Endodermal cell (in vitro differentiated cells): ENCODE measurements around the gene PKP2. TPM values are rescaled to one million over a fixed set of nuclear protein-coding genes. Genes with fewer than 3 reads are reported as not detected.
"Not testable (repeated sequence)": the region's sequence is repeated elsewhere in the genome, so short reads cannot be mapped to it uniquely, and the experiment has no call there.

Experiments used
- DNase-seq: peaks from one replicate; pipeline ENCODE4 v3.0.0-alpha.2; 2017
- H3K27ac ChIP-seq: 2 replicates; pipeline ENCODE4 v1.5.1; 2013; ENCODE audit warnings: mild to moderate bottlenecking, low read depth, low read length, moderate library complexity
- H3K27me3 ChIP-seq: 2 replicates; pipeline ENCODE4 v1.6.1; 2013; ENCODE audit warnings: mild to moderate bottlenecking, low read length, moderate library complexity; ENCODE audit not compliant: insufficient read depth, control insufficient read depth, poor library complexity, severe bottlenecking
- H3K36me3 ChIP-seq: 2 replicates; pipeline ENCODE4 v1.7.0; 2013; ENCODE audit warnings: mild to moderate bottlenecking, low read length, moderate library complexity; ENCODE audit not compliant: control insufficient read depth, insufficient read depth
- H3K4me1 ChIP-seq: one replicate; pipeline ENCODE4 v1.7.0; 2013; ENCODE audit warnings: low read length; ENCODE audit not compliant: control insufficient read depth, insufficient read depth
- H3K4me3 ChIP-seq: 2 replicates; pipeline ENCODE4 v1.5.1; 2013; ENCODE audit warnings: mild to moderate bottlenecking, low read length, moderate library complexity
- H3K9ac ChIP-seq: 2 replicates; pipeline ENCODE4 v1.6.1; 2013; ENCODE audit warnings: mild to moderate bottlenecking, low read length, moderate library complexity; ENCODE audit not compliant: poor library complexity, severe bottlenecking; ENCODE audit errors: extremely low read depth
- H3K9me3 ChIP-seq: 2 replicates; pipeline ENCODE4 v1.6.1; 2013; ENCODE audit warnings: mild to moderate bottlenecking, low read length, moderate library complexity; ENCODE audit not compliant: control insufficient read depth
- H3K27ac Mint-ChIP-seq: 2 replicates; pipeline ENCODE4 v1.8.0; 2020; ENCODE audit warnings: mixed read lengths
- H3K27me3 Mint-ChIP-seq: 2 replicates; pipeline ENCODE4 v1.8.0; 2021; ENCODE audit warnings: mild to moderate bottlenecking, mixed read lengths; ENCODE audit not compliant: insufficient read depth
- H3K36me3 Mint-ChIP-seq: 2 replicates; pipeline ENCODE4 v1.8.0; 2020; ENCODE audit warnings: low read depth, mixed read lengths
- H3K4me1 Mint-ChIP-seq: 2 replicates; pipeline ENCODE4 v1.8.0; 2020; ENCODE audit warnings: mixed read lengths
- H3K4me3 Mint-ChIP-seq: 2 replicates; pipeline ENCODE4 v1.8.0; 2020; ENCODE audit warnings: mild to moderate bottlenecking, moderate library complexity, mixed read lengths
- H3K9me3 Mint-ChIP-seq: 2 replicates; pipeline ENCODE4 v1.8.0; 2020; ENCODE audit warnings: mild to moderate bottlenecking, mixed read lengths
- CTCF ChIP-seq: fragments of 200-600 bp; sonication (generic); conservative IDR thresholded peaks from 2 replicates; pipeline ENCODE4 v1.5.0; 2021; ENCODE audit warnings: antibody characterized with exemption, mild to moderate bottlenecking
- WGBS, 2 experiments: methylation state at CpG; one replicate each; pipeline versions ENCODE4 v1.1.5 to v1.1.7; 2013; ENCODE audit warnings: missing lambda C conversion rate in 2 of 2, mixed read lengths in 1 of 2; ENCODE audit not compliant: insufficient coverage in 1 of 2, insufficient read length in 1 of 2; 5-methylcytosine and 5-hydroxymethylcytosine counted together
- total RNA-seq, 2 donors: library from RNA; stranded (reverse); fragmentation: NEBNext Ultra II Directional in 1 of 2; extraction: Animal tissue kit (Norgen Biotek cat#: 25700) in 1 of 2; gene quantifications; 2 replicates in 1 of 2; 3 replicates in 1 of 2; pipeline ENCODE4 v1.2.1, GENCODE V29; 2021

PKP2 gene
- total RNA-seq, 2 donors from 2014 or later, result 62.5 to 124 TPM

- Mint-ChIP-seq H3K9me3 (no peaks in the 10 kb centered on the region), H3K27ac (no peak overlapping the region), H3K4me1 (peaks cover 57% of the 10 kb centered on the region), H3K4me3 (peak overlapping the region; percentile 15), H3K27me3 (no peaks in the 10 kb centered on the region), H3K36me3 (peaks cover 78% of the 10 kb centered on the region)
- H3K36me3 ChIP-seq, result peaks cover 87% of the 10 kb centered on the region
- no peak for DNase-seq
- H3K4me1 ChIP-seq, result peaks cover 12% of the 10 kb centered on the region
- no peak overlapping the region for H3K4me3 ChIP-seq
- no peak overlapping the region for H3K27ac ChIP-seq
- no peak overlapping the region for H3K9ac ChIP-seq
- 85% methylated on average over 3 of the region's 3 CpGs; no CpG with 5 or more reads in 1 of the 2 experiments for WGBS, 2 experiments
- no peaks in the 10 kb centered on the region for H3K27me3 ChIP-seq
- no peak for TF ChIP-seq CTCF
- no peaks in the 10 kb centered on the region for H3K9me3 ChIP-seq
Observed at GRCh38 chr12:32874078-32874477, 22.5 kb downstream of the PKP2 start.

GRCh38 chr12:32872416-32872815, 24.2 kb downstream of the PKP2 start:
- peaks cover 77% of the 10 kb centered on the region for H3K36me3 Mint-ChIP-seq
- not testable (repeated sequence) for H3K27ac ChIP-seq, H3K27ac Mint-ChIP-seq, H3K4me3 ChIP-seq, H3K9me3 Mint-ChIP-seq, H3K27me3 ChIP-seq, H3K9ac ChIP-seq, H3K9me3 ChIP-seq, H3K27me3 Mint-ChIP-seq, DNase-seq, H3K4me3 Mint-ChIP-seq
- Histone ChIP-seq H3K4me1 (peaks cover 12% of the 10 kb centered on the region), H3K36me3 (peaks cover 87% of the 10 kb centered on the region)
- peaks cover 50% of the 10 kb centered on the region for H3K4me1 Mint-ChIP-seq
- WGBS, 2 experiments, result 88 to 98% methylated on average over 5 of the region's 5 CpGs

- Mint-ChIP-seq H3K27ac (peak overlapping the region; percentile 19), H3K4me1 (peaks cover 45% of the 10 kb centered on the region), H3K4me3 (peak overlapping the region; percentile 19), H3K9me3 (no peaks in the 10 kb centered on the region), H3K27me3 (no peaks in the 10 kb centered on the region), H3K36me3 (peaks cover 78% of the 10 kb centered on the region)
- peak overlapping the region; percentile 49 for H3K4me3 ChIP-seq
- 86 to 96% methylated on average over 2 to 3 of the region's 3 CpGs for WGBS, 2 experiments
- no peak for TF ChIP-seq CTCF
- H3K9me3 ChIP-seq, result peaks cover 3% of the 10 kb centered on the region
- H3K27me3 ChIP-seq, result no peaks in the 10 kb centered on the region
- no peak overlapping the region for H3K27ac ChIP-seq
- H3K9ac ChIP-seq, result no peak overlapping the region
- peaks cover 87% of the 10 kb centered on the region for H3K36me3 ChIP-seq
- no peak for DNase-seq
- peaks cover 12% of the 10 kb centered on the region for H3K4me1 ChIP-seq
Observed at GRCh38 chr12:32870716-32871115, 25.9 kb downstream of the PKP2 start.

- DNase-seq, result no peak
- no peak for TF ChIP-seq CTCF
- Mint-ChIP-seq H3K27me3 (no peaks in the 10 kb centered on the region), H3K4me1 (peaks cover 30% of the 10 kb centered on the region), H3K4me3 (no peak overlapping the region), H3K27ac (peak overlapping the region; percentile 32), H3K36me3 (peaks cover 80% of the 10 kb centered on the region), H3K9me3 (no peaks in the 10 kb centered on the region)
- H3K4me3 ChIP-seq, result no peak overlapping the region
- peaks cover 12% of the 10 kb centered on the region for H3K4me1 ChIP-seq
- H3K9me3 ChIP-seq, result peaks cover 3% of the 10 kb centered on the region
- H3K36me3 ChIP-seq, result peaks cover 85% of the 10 kb centered on the region
- WGBS, 2 experiments, result 88 to 95% methylated on average over 7 to 8 of the region's 8 CpGs
- H3K27me3 ChIP-seq, result no peaks in the 10 kb centered on the region
- no peak overlapping the region for H3K27ac ChIP-seq
- no peak overlapping the region for H3K9ac ChIP-seq
Observed at GRCh38 chr12:32868885-32869284, 27.7 kb downstream of the PKP2 start.
